Fibroblast of lung (primary cell): ENCODE data around the gene CHD3. TPM values are rescaled to one million over a fixed set of nuclear protein-coding genes. Genes with fewer than 3 reads are reported as not detected.

ENCODE experiments used
- DNase-seq, 2 donors: peaks; one replicate each; pipeline versions ENCODE4 v3.0.0 to v3.0.0-alpha.2; 2010; ENCODE audit warnings: low read depth in 2 of 2
- H2AFZ ChIP-seq: 2 replicates; pipeline ENCODE4 v1.5.1; 2012; ENCODE audit warnings: low read length, control low read depth, inconsistent platforms
- H3K27ac ChIP-seq: 2 replicates; pipeline ENCODE4 v1.5.1; 2011; ENCODE audit warnings: low read length, control low read depth; ENCODE audit not compliant: insufficient read depth
- H3K27me3 ChIP-seq: 2 replicates; pipeline ENCODE4 v1.5.1; 2011; ENCODE audit warnings: mild to moderate bottlenecking, low read length; ENCODE audit not compliant: control insufficient read depth, insufficient read depth
- H3K36me3 ChIP-seq: 2 replicates; pipeline ENCODE4 v1.5.1; 2011; ENCODE audit warnings: low read length; ENCODE audit not compliant: control insufficient read depth, insufficient read depth
- H3K4me1 ChIP-seq: 2 replicates; pipeline ENCODE4 v1.5.1; 2011; ENCODE audit warnings: low read length; ENCODE audit not compliant: control insufficient read depth, insufficient read depth; ENCODE audit errors: extremely low read depth
- H3K4me2 ChIP-seq: 2 replicates; pipeline ENCODE4 v1.5.1; 2011; ENCODE audit warnings: low read length, control low read depth; ENCODE audit not compliant: insufficient read depth; ENCODE audit errors: extremely low read depth
- H3K4me3 ChIP-seq, 4 experiments: fragments of 200-600 bp in 1 of 4; sonication (generic) in 1 of 4; replicated peaks in 1 of 4; 2 replicates each; pipeline ENCODE4 v1.5.1; 2011 to 2016; ENCODE audit warnings: low read length in 4 of 4, low read depth in 3 of 4, mild to moderate bottlenecking in 3 of 4, control low read depth in 2 of 4, inconsistent platforms in 1 of 4, mixed read lengths in 1 of 4; ENCODE audit not compliant: insufficient read depth in 1 of 4; ENCODE audit errors: control extremely low read depth in 1 of 4
- H3K79me2 ChIP-seq: 2 replicates; pipeline ENCODE4 v1.5.1; 2012; ENCODE audit warnings: mild to moderate bottlenecking, low read length, inconsistent platforms; ENCODE audit not compliant: control insufficient read depth, insufficient read depth
- H3K9ac ChIP-seq: 2 replicates; pipeline ENCODE4 v1.5.1; 2011; ENCODE audit warnings: mild to moderate bottlenecking, low read length, control low read depth; ENCODE audit not compliant: insufficient read depth
- H3K9me3 ChIP-seq: 2 replicates; pipeline ENCODE4 v1.5.1; 2012; ENCODE audit warnings: low read depth, low read length; ENCODE audit not compliant: control insufficient read depth, insufficient read depth
- H4K20me1 ChIP-seq: 2 replicates; pipeline ENCODE4 v1.5.1; 2011; ENCODE audit warnings: low read length; ENCODE audit not compliant: control insufficient read depth, insufficient read depth; ENCODE audit errors: extremely low read depth
- CTCF ChIP-seq, 2 donors: IDR thresholded peaks in 1 of 2; conservative IDR thresholded peaks in 1 of 2; 1 replicate in 1 of 2; 2 replicates in 1 of 2; pipeline ENCODE4 v1.5.1; 2011 to 2012; ENCODE audit warnings: low read length in 2 of 2, control low read depth in 1 of 2, inconsistent platforms in 1 of 2, low read depth in 1 of 2, mild to moderate bottlenecking in 1 of 2
- EZH2 ChIP-seq: IDR thresholded peaks from 2 replicates; pipeline ENCODE4 v1.5.1; 2012; ENCODE audit warnings: low read length, control low read depth, mild to moderate bottlenecking; ENCODE audit errors: missing control alignments
- polyA plus RNA-seq, 2 donors: library from polyadenylated mRNA; depleted of rRNA in 1 of 2; stranded (reverse) in 1 of 2; unstranded in 1 of 2; fragments of >200 nt; gene quantifications; 2 replicates each; pipeline ENCODE4 v1.2.1, GENCODE V29; 2011 to 2012; ENCODE audit warnings: missing spikeins in 1 of 2
- total RNA-seq: library from RNA; depleted of rRNA; stranded (reverse); fragments of >200 nt; gene quantifications from 2 replicates; pipeline ENCODE4 v1.2.1, GENCODE V29; 2014

Gene CHD3
- total and polyA plus RNA-seq, 2 donors (not counting 1 experiment from before 2014, with no cell fraction given) = 23.8 to 165 TPM

- H4K20me1 ChIP-seq = no peaks in the 10 kb centered on the region
- peaks cover 47% of the 10 kb centered on the region for H3K36me3 ChIP-seq
- no peak overlapping the region for H2AFZ ChIP-seq
- peaks cover 10% of the 10 kb centered on the region for H3K4me1 ChIP-seq
- no peaks in the 10 kb centered on the region for H3K9me3 ChIP-seq
- peaks cover 23% of the 10 kb centered on the region for H3K79me2 ChIP-seq
- DNase-seq = no peak
- no peak for TF ChIP-seq CTCF (conservative IDR thresholded peaks at IDR 0.05 in 1 of 2, IDR thresholded peaks at IDR 0.05 in 1 of 2; ENCODE audit: low read depth in 1 of 2, low read length in 2 of 2)
- no peak for TF ChIP-seq EZH2
- no peaks in the 10 kb centered on the region for H3K27me3 ChIP-seq
- no peak overlapping the region for H3K4me2 ChIP-seq
- no peak overlapping the region for H3K27ac ChIP-seq
- H3K9ac ChIP-seq = no peak overlapping the region
- no peak overlapping the region for H3K4me3 ChIP-seq
Observed at GRCh38 chr17:7848131-7848579, 40.4 kb upstream of the CHD3 start.

- no peaks in the 10 kb centered on the region for H3K27me3 ChIP-seq
- no peak overlapping the region for H3K4me2 ChIP-seq
- H3K4me3 ChIP-seq = no peak overlapping the region
- H3K9me3 ChIP-seq = no peaks in the 10 kb centered on the region
- TF ChIP-seq CTCF (conservative IDR thresholded peaks at IDR 0.05 in 1 of 2, IDR thresholded peaks at IDR 0.05 in 1 of 2; ENCODE audit: low read depth in 1 of 2, low read length in 2 of 2) (no peak), EZH2 (no peak)
- DNase-seq = no peak
- H3K27ac ChIP-seq = no peak overlapping the region
- H3K9ac ChIP-seq = no peak overlapping the region
- H3K4me1 ChIP-seq = peaks cover 10% of the 10 kb centered on the region
- H3K36me3 ChIP-seq = peaks cover 48% of the 10 kb centered on the region
- H2AFZ ChIP-seq = no peak overlapping the region
- H4K20me1 ChIP-seq = no peaks in the 10 kb centered on the region
- peaks cover 21% of the 10 kb centered on the region for H3K79me2 ChIP-seq
Observed at GRCh38 chr17:7848739-7849129, 39.9 kb upstream of the CHD3 start.

- Histone ChIP-seq H2AFZ (no peak overlapping the region), H3K36me3 (peaks cover 48% of the 10 kb centered on the region), H3K9me3 (no peaks in the 10 kb centered on the region), H3K4me3 (no peak overlapping the region), H3K9ac (no peak overlapping the region), H3K79me2 (peaks cover 18% of the 10 kb centered on the region), H4K20me1 (no peaks in the 10 kb centered on the region), H3K27me3 (no peaks in the 10 kb centered on the region), H3K27ac (no peak overlapping the region), H3K4me1 (peaks cover 10% of the 10 kb centered on the region), H3K4me2 (no peak overlapping the region)
- no peak for TF ChIP-seq EZH2
- TF ChIP-seq CTCF (conservative IDR thresholded peaks at IDR 0.05 in 1 of 2, IDR thresholded peaks at IDR 0.05 in 1 of 2; ENCODE audit: low read depth in 1 of 2, low read length in 2 of 2) = no peak
- DNase-seq = no peak
Observed at GRCh38 chr17:7849130-7849750, 39.3 kb upstream of the CHD3 start.
